Peyer's patch (tissue), 4 donors: ENCODE results near the gene MRPL38. TPM values are rescaled to one million over a fixed set of nuclear protein-coding genes. Genes with fewer than 3 reads are reported as not detected.

Source experiments
- DNase-seq, 3 donors: peaks; one replicate each; pipeline ENCODE4 v3.0.0-alpha.2; 2017 to 2019
- H3K27ac ChIP-seq, 4 donors: fragments of 200-600 bp; sonication (generic); one replicate each; pipeline ENCODE4 v1.5.1; 2016 to 2019
- H3K27me3 ChIP-seq, 2 donors: fragments of 200-600 bp; sonication (generic); one replicate each; pipeline ENCODE4 v1.5.1; 2019
- H3K36me3 ChIP-seq, 3 donors: fragments of 200-600 bp; sonication (generic); one replicate each; pipeline ENCODE4 v1.5.1; 2016 to 2019
- H3K4me1 ChIP-seq, 4 donors: fragments of 200-600 bp; sonication (generic); one replicate each; pipeline ENCODE4 v1.5.1; 2016 to 2019
- H3K4me3 ChIP-seq, 4 donors: fragments of 200-600 bp; sonication (generic); 1 replicate in 3 of 4; 2 replicates in 1 of 4; pipeline ENCODE4 v1.5.1; 2016 to 2019; ENCODE audit warnings: mild to moderate bottlenecking in 1 of 4
- H3K9me3 ChIP-seq, 4 donors: fragments of 200-600 bp; sonication (generic); one replicate each; pipeline ENCODE4 v1.5.1; 2016 to 2019; ENCODE audit warnings: mild to moderate bottlenecking in 1 of 4
- CTCF ChIP-seq, 6 experiments: fragments of 450-650 bp in 4 of 6; fragments of 200-600 bp in 2 of 6; sonication (generic) in 1 of 6; IDR thresholded peaks; one replicate each; pipeline ENCODE4 v1.5.1; 2017 to 2019; ENCODE audit warnings: antibody characterized with exemption in 6 of 6, mild to moderate bottlenecking in 3 of 6, moderate library complexity in 1 of 6
- POLR2A ChIP-seq, 2 donors: fragments of 450-650 bp; IDR thresholded peaks; one replicate each; pipeline ENCODE4 v1.5.1; 2017; ENCODE audit warnings: antibody characterized with exemption in 2 of 2, mild to moderate bottlenecking in 2 of 2, moderate library complexity in 2 of 2
- total RNA-seq, 4 donors: library from RNA; depleted of rRNA; stranded (reverse); fragments of >200 nt; gene quantifications; one replicate each; pipeline ENCODE4 v1.1.0, GENCODE V29; 2016

The MRPL38 gene
- total RNA-seq, 4 donors from 2014 or later = 61.1 to 95.7 (median 72.9) TPM

GRCh38 chr17:75880266-75880665 lies 24.4 kb downstream of the MRPL38 start:
- no peak for DNase-seq
- TF ChIP-seq CTCF (IDR thresholded peaks at IDR 0.05) (no peak), POLR2A (IDR thresholded peaks at IDR 0.05) (no peak)
- Histone ChIP-seq H3K4me3 (no peak overlapping the region), H3K9me3 (no peaks in the 10 kb centered on the region), H3K27ac (no peak overlapping the region), H3K27me3 (no peaks in the 10 kb centered on the region), H3K4me1 (peaks cover 3 to 34% (median 19%) of the 10 kb centered on the region in 4 donors), H3K36me3 (peaks cover 0 to 1% (median 0%) of the 10 kb centered on the region in 3 donors)

GRCh38 chr17:75878174-75878998 lies 26.3 kb downstream of the MRPL38 start, which contains the start of gene TRIM47:
TRIM47 (minus strand) TSS chr17:75878581; CDS start chr17:75878548, 33 bp downstream.
- no peaks in the 10 kb centered on the region for H3K9me3 ChIP-seq
- TF ChIP-seq POLR2A (IDR thresholded peaks at IDR 0.05) (peak; percentile 5 to 51), CTCF (IDR thresholded peaks at IDR 0.05) (peak in 3 of 6 experiments; percentile 6 to 29 (median 19))

GRCh38 chr17:75877752-75878173 lies 26.9 kb downstream of the MRPL38 start:
- H3K4me1 ChIP-seq = peaks cover 3 to 42% (median 29%) of the 10 kb centered on the region in 4 donors
- TF ChIP-seq CTCF (IDR thresholded peaks at IDR 0.05) (peak; percentile 29 to 86 (median 70)), POLR2A (IDR thresholded peaks at IDR 0.05) (peak; percentile 28 to 53)
- peak overlapping the region; percentile 59 to 74 (median 69) for H3K4me3 ChIP-seq
- no peaks in the 10 kb centered on the region for H3K27me3 ChIP-seq
- peaks cover 0 to 18% (median 0%) of the 10 kb centered on the region in 3 donors for H3K36me3 ChIP-seq
- DNase-seq = peak; percentile 62 to 91 (median 89)
- no peaks in the 10 kb centered on the region for H3K9me3 ChIP-seq
- peak overlapping the region; percentile 86 to 95 (median 92) for H3K27ac ChIP-seq

More at GRCh38 chr17:75878174-75878998, 26.3 kb downstream of the MRPL38 start, which contains the start of gene TRIM47:
- Histone ChIP-seq H3K4me1 (peaks cover 3 to 36% (median 27%) of the 10 kb centered on the region in 4 donors), H3K27ac (peak within 1 kb of the TSS; percentile 86 to 95 (median 92)), H3K36me3 (peaks cover 0 to 18% (median 0%) of the 10 kb centered on the region in 3 donors), H3K27me3 (no peaks in the 10 kb centered on the region), H3K4me3 (peak within 1 kb of the TSS; percentile 59 to 74 (median 69))
- DNase-seq = peak; percentile 21 to 83 (median 76)

- peak overlapping the region; percentile 59 to 74 (median 69) for H3K4me3 ChIP-seq
- peak; percentile 56 to 89 (median 82) for DNase-seq
- peaks cover 3 to 47% (median 29%) of the 10 kb centered on the region in 4 donors for H3K4me1 ChIP-seq
- H3K27me3 ChIP-seq = no peaks in the 10 kb centered on the region
- TF ChIP-seq POLR2A (IDR thresholded peaks at IDR 0.05) (no peak), CTCF (IDR thresholded peaks at IDR 0.05) (no peak)
- H3K36me3 ChIP-seq = peaks cover 0 to 18% (median 0%) of the 10 kb centered on the region in 3 donors
- peak overlapping the region; percentile 86 to 95 (median 92) for H3K27ac ChIP-seq
- H3K9me3 ChIP-seq = no peaks in the 10 kb centered on the region
Measured at GRCh38 chr17:75876938-75877751, 27.5 kb downstream of the MRPL38 start.
